A673 (cell line): ENCODE measurements around the gene NID1. TPM values are rescaled to one million over a fixed set of nuclear protein-coding genes. Genes with fewer than 3 reads are reported as not detected.

ENCODE experiments used
- BruUV-seq: library from RNA; stranded (reverse); fragments of 400-500 nt; replicated peaks from 2 replicates; lab custom pipeline; 2021; lab: Mats Ljungman, UMichigan
- CTCF ChIA-PET: fragments of 300-600 bp; sonication (Branson Sonifier 250); formaldehyde crosslinking; loops from one replicate; lab custom pipeline; 2022; ENCODE audit warnings: antibody characterized with exemption; lab: Charles Lee
- POLR2A ChIA-PET: fragments of 300-600 bp; sonication (Branson Sonifier 250); formaldehyde crosslinking; loops from one replicate; lab custom pipeline; 2022; ENCODE audit warnings: antibody characterized with exemption; ENCODE audit not compliant: low non-redundant PET; lab: Charles Lee
- DNase-seq: peaks from one replicate; pipeline ENCODE4 v3.0.0-alpha.2; 2015; ENCODE audit warnings: low spot score
- H3K27ac ChIP-seq: fragments of 200-600 bp; sonication (generic); 2 replicates; pipeline ENCODE4 v1.5.1; 2016; ENCODE audit warnings: mixed run types, low read depth, mild to moderate bottlenecking, mixed read lengths, antibody characterized with exemption, low read length; ENCODE audit not compliant: poor library complexity, severe bottlenecking
- H3K27me3 ChIP-seq: fragments of 200-600 bp; sonication (generic); replicated peaks from 2 replicates; pipeline ENCODE4 v1.6.1; 2017; ENCODE audit warnings: mixed run types, low read depth, mild to moderate bottlenecking, mixed read lengths, antibody characterized with exemption, low read length; ENCODE audit not compliant: insufficient read depth, poor library complexity
- H3K36me3 ChIP-seq: fragments of 200-600 bp; sonication (generic); 2 replicates; pipeline ENCODE4 v1.6.1; 2016; ENCODE audit warnings: mixed run types, mild to moderate bottlenecking, mixed read lengths, antibody characterized with exemption, low read length; ENCODE audit not compliant: insufficient read depth, poor library complexity, severe bottlenecking
- H3K4me1 ChIP-seq: fragments of 200-600 bp; sonication (generic); 2 replicates; pipeline ENCODE4 v1.6.1; 2017; ENCODE audit warnings: mixed run types, mild to moderate bottlenecking, mixed read lengths, antibody characterized with exemption, low read length; ENCODE audit not compliant: insufficient read depth, poor library complexity, severe bottlenecking
- H3K4me3 ChIP-seq: fragments of 200-600 bp; sonication (generic); 2 replicates; pipeline ENCODE4 v1.5.1; 2016; ENCODE audit warnings: low read depth, mixed run types, mild to moderate bottlenecking, mixed read lengths, low read length; ENCODE audit not compliant: poor library complexity, severe bottlenecking
- H3K9me3 ChIP-seq: fragments of 200-600 bp; sonication (generic); 2 replicates; pipeline ENCODE4 v1.6.1; 2016; ENCODE audit warnings: mixed run types, low read depth, mild to moderate bottlenecking, mixed read lengths, antibody characterized with exemption, low read length; ENCODE audit not compliant: poor library complexity, severe bottlenecking
- CTCF ChIP-seq: fragments of 300-800, 200-600 bp; sonication (generic); conservative IDR thresholded peaks from 2 replicates; pipeline ENCODE4 v1.5.1; 2017; ENCODE audit warnings: low read depth, mild to moderate bottlenecking, antibody characterized with exemption, low read length, moderate library complexity, mixed read lengths
- EZH2 ChIP-seq: fragments of 200-600 bp; sonication (generic); IDR thresholded peaks from 2 replicates; pipeline ENCODE4 v1.6.1; 2017; ENCODE audit warnings: borderline replicate concordance, low read depth, mild to moderate bottlenecking, mixed read lengths, antibody characterized with exemption, low read length; ENCODE audit not compliant: poor library complexity, severe bottlenecking
- intact Hi-C: fragments of 100-400 bp; cut with micrococcal nuclease; formaldehyde crosslinking; loops from one replicate; pipeline ENCODE4 v1.10.0; 2022; ENCODE audit not compliant: unreplicated experiment
- total RNA-seq: library from RNA; stranded (reverse); gene quantifications from 2 replicates; pipeline ENCODE4 v1.2.3, GENCODE V29; 2021

The NID1 gene
- total RNA-seq, 1 experiment from 2014 or later, result 0.64 TPM

GRCh38 chr1:235938709-235939479 lies 126.0 kb downstream of the NID1 start:
- POLR2A ChIA-PET, result no interaction called here
- CTCF ChIA-PET, result no interaction called here
- Histone ChIP-seq H3K27ac (no peak overlapping the region), H3K9me3 (no peaks in the 10 kb centered on the region), H3K27me3 (no peaks in the 10 kb centered on the region), H3K4me3 (no peak overlapping the region), H3K4me1 (no peaks in the 10 kb centered on the region), H3K36me3 (no peaks in the 10 kb centered on the region)
- BruUV-seq, result no TSS peak
- TF ChIP-seq EZH2 (no peak), CTCF (no peak)
- DNase-seq, result no peak
- intact Hi-C loops, result no loop called here

GRCh38 chr1:235937123-235937522 lies 127.8 kb downstream of the NID1 start:
- Histone ChIP-seq H3K27ac (no peak overlapping the region), H3K27me3 (no peaks in the 10 kb centered on the region), H3K9me3 (no peaks in the 10 kb centered on the region), H3K4me1 (no peaks in the 10 kb centered on the region), H3K4me3 (no peak overlapping the region), H3K36me3 (no peaks in the 10 kb centered on the region)
- POLR2A ChIA-PET, result no interaction called here
- intact Hi-C loops, result no loop called here
- no peak for DNase-seq
- no TSS peak for BruUV-seq
- TF ChIP-seq EZH2 (no peak), CTCF (no peak)
- CTCF ChIA-PET, result no interaction called here

GRCh38 chr1:235935235-235936225 lies 129.4 kb downstream of the NID1 start:
- H3K9me3 ChIP-seq, result no peaks in the 10 kb centered on the region
- no peak overlapping the region for H3K27ac ChIP-seq
- BruUV-seq, result no TSS peak
- TF ChIP-seq EZH2, result no peak
- no peak for TF ChIP-seq CTCF
- ChIA-PET CTCF (no interaction called here), POLR2A (no interaction called here)
- DNase-seq, result no peak
- no peaks in the 10 kb centered on the region for H3K27me3 ChIP-seq
- H3K36me3 ChIP-seq, result no peaks in the 10 kb centered on the region
- intact Hi-C loops, result no loop called here
- H3K4me3 ChIP-seq, result no peak overlapping the region
- H3K4me1 ChIP-seq, result no peaks in the 10 kb centered on the region
